ENCODE data around the gene RNF220.
"Not testable (repeated sequence)": the region's sequence is repeated elsewhere in the genome, so short reads cannot be mapped to it uniquely, and the experiment has no call there.

RNF220 gene

GRCh38 chr1:44684525-44684924 lies 279.5 kb downstream of the RNF220 start:
- DNase-seq, result no peak

- no peak for DNase-seq
Observed at GRCh38 chr1:44685218-44685617, 280.2 kb downstream of the RNF220 start.

GRCh38 chr1:44685881-44686280 lies 280.8 kb downstream of the RNF220 start:
- DNase-seq, result no peak

GRCh38 chr1:44688760-44689446 lies 283.8 kb downstream of the RNF220 start:
- DNase-seq, result no peak

- no peak for DNase-seq
Observed at GRCh38 chr1:44689447-44689765, 284.4 kb downstream of the RNF220 start.

GRCh38 chr1:44693159-44693558 lies 288.1 kb downstream of the RNF220 start:
- DNase-seq, result no peak

GRCh38 chr1:44693900-44694299 lies 288.8 kb downstream of the RNF220 start:
- DNase-seq, result no peak

- no peak for DNase-seq
Observed at GRCh38 chr1:44694863-44695478, 289.9 kb downstream of the RNF220 start.

GRCh38 chr1:44695671-44696070 lies 290.6 kb downstream of the RNF220 start:
- DNase-seq, result no peak

GRCh38 chr1:44696101-44696500 lies 291.0 kb downstream of the RNF220 start:
- DNase-seq, result no peak

GRCh38 chr1:44696789-44697345 lies 291.8 kb downstream of the RNF220 start:
- DNase-seq, result no peak

- DNase-seq, result no peak
Observed at GRCh38 chr1:44698138-44698537, 293.1 kb downstream of the RNF220 start.

GRCh38 chr1:44699375-44699774 lies 294.3 kb downstream of the RNF220 start:
- not testable (repeated sequence) for DNase-seq

- no peak for DNase-seq
Observed at GRCh38 chr1:44700573-44700972, 295.5 kb downstream of the RNF220 start.

GRCh38 chr1:44701141-44701573 lies 296.1 kb downstream of the RNF220 start:
- DNase-seq, result no peak
